BE2C (cell line): ENCODE results near the gene MIPEP.

Experiments used
- DNase-seq: peaks from one replicate; pipeline ENCODE4 v3.0.0-alpha.2; 2020
- H3K27me3 ChIP-seq: fragments of 250-450 bp; sonication (Bioruptor Pico); 2 replicates; pipeline ENCODE4 v1.5.1; 2020; ENCODE audit warnings: mild to moderate bottlenecking
- H3K36me3 ChIP-seq: fragments of 250-450 bp; sonication (Bioruptor Pico); 2 replicates; pipeline ENCODE4 v1.5.1; 2020; ENCODE audit warnings: mild to moderate bottlenecking
- H3K4me1 ChIP-seq: fragments of 250-450 bp; sonication (Bioruptor Pico); 2 replicates; pipeline ENCODE4 v1.5.1; 2020
- H3K4me3 ChIP-seq: 2 replicates; pipeline ENCODE4 v1.5.1; 2011; ENCODE audit warnings: low read depth, low read length
- H3K9me3 ChIP-seq: fragments of 250-450 bp; sonication (Bioruptor Pico); 2 replicates; pipeline ENCODE4 v1.5.1; 2020
- TF ChIP-seq, protein P1 (sequence below): IDR thresholded peaks from 2 replicates; pipeline ENCODE4 v1.5.1; 2012; ENCODE audit warnings: mild to moderate bottlenecking, low read depth, low read length

Gene MIPEP

DNA sequence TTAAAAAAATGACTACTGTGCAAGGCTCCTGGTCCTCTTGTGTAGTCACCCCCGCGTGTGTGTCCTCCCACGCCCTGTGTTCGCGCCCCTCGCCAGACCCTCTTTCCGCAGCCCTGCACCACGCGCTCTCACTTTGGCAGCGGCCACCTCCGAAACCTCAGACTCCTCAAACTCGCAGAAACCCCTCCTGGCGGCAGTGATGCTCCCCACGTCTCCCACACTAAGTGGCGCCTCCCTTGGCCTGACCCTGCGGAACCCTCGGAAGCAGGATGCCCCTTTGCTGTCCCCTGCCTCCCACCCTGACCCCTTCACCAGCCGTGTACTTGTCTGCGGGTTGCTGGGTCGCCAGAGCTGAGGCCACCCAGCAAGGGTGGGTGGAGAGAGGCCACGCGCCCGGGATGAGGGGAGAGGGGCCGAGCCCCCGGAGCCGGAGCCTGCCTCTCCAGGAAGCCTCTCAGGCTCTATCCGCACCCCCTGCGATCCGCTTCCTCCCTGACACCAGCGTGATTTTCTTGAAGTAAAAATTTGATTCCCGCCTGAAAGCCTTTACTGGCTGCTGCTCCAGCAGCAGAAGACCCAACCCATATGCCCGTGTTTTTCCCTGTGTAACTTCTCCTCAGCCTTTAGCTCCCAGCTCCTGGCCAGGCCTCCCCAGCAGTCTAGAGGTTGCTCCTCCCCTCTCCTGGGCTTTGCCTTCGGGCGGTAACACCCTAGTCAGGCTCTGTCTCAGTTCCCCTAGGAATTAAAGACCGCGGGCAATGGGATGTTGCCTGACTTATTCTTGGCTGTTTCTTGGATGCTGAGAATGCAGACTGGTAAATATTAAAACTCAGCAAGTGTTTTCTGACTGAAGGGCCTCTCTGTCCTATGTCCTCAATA lies 55.2 kb downstream of the MIPEP start:
- no peak overlapping the region for H3K4me3 ChIP-seq
- H3K4me1 ChIP-seq, result no peaks in the 10 kb centered on the region
- H3K36me3 ChIP-seq, result no peaks in the 10 kb centered on the region
- DNase-seq, result no peak
- no peaks in the 10 kb centered on the region for H3K9me3 ChIP-seq
- TF ChIP-seq, protein P1, sequence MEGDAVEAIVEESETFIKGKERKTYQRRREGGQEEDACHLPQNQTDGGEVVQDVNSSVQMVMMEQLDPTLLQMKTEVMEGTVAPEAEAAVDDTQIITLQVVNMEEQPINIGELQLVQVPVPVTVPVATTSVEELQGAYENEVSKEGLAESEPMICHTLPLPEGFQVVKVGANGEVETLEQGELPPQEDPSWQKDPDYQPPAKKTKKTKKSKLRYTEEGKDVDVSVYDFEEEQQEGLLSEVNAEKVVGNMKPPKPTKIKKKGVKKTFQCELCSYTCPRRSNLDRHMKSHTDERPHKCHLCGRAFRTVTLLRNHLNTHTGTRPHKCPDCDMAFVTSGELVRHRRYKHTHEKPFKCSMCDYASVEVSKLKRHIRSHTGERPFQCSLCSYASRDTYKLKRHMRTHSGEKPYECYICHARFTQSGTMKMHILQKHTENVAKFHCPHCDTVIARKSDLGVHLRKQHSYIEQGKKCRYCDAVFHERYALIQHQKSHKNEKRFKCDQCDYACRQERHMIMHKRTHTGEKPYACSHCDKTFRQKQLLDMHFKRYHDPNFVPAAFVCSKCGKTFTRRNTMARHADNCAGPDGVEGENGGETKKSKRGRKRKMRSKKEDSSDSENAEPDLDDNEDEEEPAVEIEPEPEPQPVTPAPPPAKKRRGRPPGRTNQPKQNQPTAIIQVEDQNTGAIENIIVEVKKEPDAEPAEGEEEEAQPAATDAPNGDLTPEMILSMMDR, result no peak
- H3K27me3 ChIP-seq, result no peaks in the 10 kb centered on the region

DNA sequence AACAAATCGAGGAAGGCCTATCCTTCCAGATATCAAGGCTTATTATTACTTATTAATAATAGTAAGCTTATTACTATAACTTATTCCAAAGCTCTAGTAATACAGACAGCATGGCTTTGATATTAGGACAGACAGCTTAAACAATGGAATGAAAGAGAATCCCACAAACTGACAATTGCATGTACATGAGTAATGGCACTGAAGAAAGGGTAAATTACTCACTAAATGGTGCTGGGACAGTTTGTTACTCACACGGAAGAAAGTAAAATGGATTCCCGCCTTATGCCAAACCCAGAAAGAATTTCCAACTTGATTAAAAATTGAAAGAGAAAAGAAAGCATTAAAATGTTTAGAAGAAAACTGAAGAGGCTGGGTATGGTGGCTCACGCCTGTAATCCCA lies 60.3 kb downstream of the MIPEP start:
- TF ChIP-seq, protein P1, result no peak
- no peak for DNase-seq

DNA sequence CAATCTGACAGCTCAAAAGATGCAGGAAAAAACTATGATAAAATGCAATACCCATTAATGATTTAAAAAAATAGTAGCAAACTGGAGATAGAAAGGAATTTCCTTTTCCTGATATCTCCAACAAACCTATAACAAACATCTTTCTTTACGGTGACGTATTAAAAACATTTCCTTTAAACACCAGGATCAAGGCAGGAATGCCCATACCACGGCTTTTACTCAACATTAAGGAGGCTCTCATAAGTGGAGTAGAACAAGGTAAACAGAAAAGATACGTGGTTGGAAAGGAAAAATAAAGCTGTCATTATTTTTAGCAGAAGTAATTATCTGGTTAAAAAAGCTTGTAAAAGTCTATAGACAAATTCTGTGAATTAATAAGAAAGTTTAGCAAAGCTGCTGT lies 61.1 kb downstream of the MIPEP start:
- Histone ChIP-seq H3K9me3 (peaks cover 6% of the 10 kb centered on the region; the same call in 1 of the 2 replicates), H3K36me3 (no peaks in the 10 kb centered on the region), H3K4me3 (no peak overlapping the region), H3K4me1 (no peaks in the 10 kb centered on the region), H3K27me3 (no peaks in the 10 kb centered on the region)
- TF ChIP-seq, protein P1, result no peak
- DNase-seq, result no peak

More for the DNA sequence above, 60.3 kb downstream of the MIPEP start:
- no peaks in the 10 kb centered on the region for H3K36me3 ChIP-seq
- H3K4me3 ChIP-seq, result no peak overlapping the region
- H3K4me1 ChIP-seq, result no peaks in the 10 kb centered on the region
- H3K27me3 ChIP-seq, result no peaks in the 10 kb centered on the region
- H3K9me3 ChIP-seq, result 0 out of 2 replicates have a peak, but pooled peaks cover 3% of the 10 kb centered on the region

DNA sequence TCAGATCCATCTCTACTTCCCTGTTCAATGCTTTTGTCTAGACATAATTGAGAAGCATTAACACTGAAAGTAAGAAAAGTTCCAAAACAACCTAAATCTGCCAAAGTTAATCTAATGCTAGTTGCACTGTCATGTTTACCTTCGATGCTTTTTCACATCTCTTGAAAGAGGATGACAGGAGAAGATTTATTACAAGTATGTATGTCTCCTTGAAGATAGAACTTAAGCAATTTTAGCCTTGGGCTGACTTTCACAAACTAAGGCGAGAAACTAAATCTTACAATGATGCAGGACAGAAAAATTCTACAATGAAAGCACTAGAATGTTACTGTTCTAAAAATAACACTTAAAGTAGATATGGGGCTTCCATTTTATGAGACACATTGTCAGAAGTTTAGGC lies 64.0 kb downstream of the MIPEP start:
- DNase-seq, result no peak
- no peaks in the 10 kb centered on the region for H3K36me3 ChIP-seq
- no peaks in the 10 kb centered on the region for H3K4me1 ChIP-seq
- no peak overlapping the region for H3K4me3 ChIP-seq
- H3K27me3 ChIP-seq, result no peaks in the 10 kb centered on the region
- TF ChIP-seq, protein P1, result no peak
- peaks cover 7% of the 10 kb centered on the region; the same call in 1 of the 2 replicates for H3K9me3 ChIP-seq

DNA sequence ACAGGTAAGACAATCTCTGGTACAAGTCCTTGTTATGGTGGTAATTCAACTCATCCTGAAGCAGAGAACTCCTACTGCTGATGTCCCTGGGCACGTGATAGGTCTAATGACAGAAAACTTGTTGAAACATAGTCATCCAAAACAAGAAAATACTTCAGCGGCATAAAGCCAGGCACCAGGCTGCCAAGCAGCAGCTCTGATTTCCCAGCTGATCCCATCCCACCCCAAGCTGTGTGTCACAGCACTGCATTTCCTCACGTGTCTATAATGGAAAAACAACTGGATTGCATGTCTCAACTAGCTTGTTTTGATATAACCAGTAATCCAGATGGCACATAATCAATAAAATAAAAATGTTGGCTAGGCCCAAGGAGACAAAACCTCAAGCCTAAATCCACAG lies 64.8 kb downstream of the MIPEP start:
- Histone ChIP-seq H3K4me3 (no peak overlapping the region), H3K27me3 (no peaks in the 10 kb centered on the region), H3K36me3 (no peaks in the 10 kb centered on the region), H3K4me1 (no peaks in the 10 kb centered on the region), H3K9me3 (peaks cover 7% of the 10 kb centered on the region; the same call in 1 of the 2 replicates)
- TF ChIP-seq, protein P1, result no peak
- DNase-seq, result no peak

DNA sequence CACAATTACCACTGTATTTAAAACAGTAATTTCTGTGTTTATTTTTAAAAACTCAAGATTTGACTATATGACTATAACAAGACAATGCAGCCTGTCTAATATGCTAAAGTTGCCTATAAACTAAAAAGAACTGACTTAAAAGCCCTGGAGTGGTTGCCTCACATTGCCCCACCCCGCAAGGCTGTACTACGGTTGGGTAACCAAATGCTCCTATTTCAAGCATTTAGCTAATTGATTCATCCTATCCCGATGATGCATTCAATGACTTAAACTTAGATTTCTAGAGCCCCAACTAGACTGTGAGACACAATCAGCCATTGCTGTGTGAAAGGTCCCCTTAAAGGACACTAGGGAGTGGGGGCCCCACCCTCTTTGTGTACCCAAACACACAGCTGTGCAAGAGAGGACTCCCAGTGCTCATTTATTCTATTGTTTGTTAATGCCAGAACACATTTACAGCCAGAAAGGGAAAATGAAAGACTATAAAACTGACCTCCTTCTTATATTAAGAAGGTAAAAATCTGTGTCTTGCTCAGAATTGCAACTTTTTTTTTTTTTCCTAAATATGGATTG lies 66.9 kb downstream of the MIPEP start:
- H3K36me3 ChIP-seq, result no peaks in the 10 kb centered on the region
- no peaks in the 10 kb centered on the region for H3K4me1 ChIP-seq
- peaks cover 7% of the 10 kb centered on the region; the same call in 1 of the 2 replicates for H3K9me3 ChIP-seq
- no peak for DNase-seq
- no peak overlapping the region for H3K4me3 ChIP-seq
- H3K27me3 ChIP-seq, result no peaks in the 10 kb centered on the region
- TF ChIP-seq, protein P1, result no peak
